ENCODE measurements around the gene IFNG.

IFNG gene

GRCh38 chr12:68163560-68164081 is 4.1 kb upstream of the IFNG start:
- DNase-seq: no peak

- no peak for DNase-seq
Observed at GRCh38 chr12:68162374-68162773, 2.8 kb upstream of the IFNG start.

- DNase-seq: no peak
Observed at GRCh38 chr12:68158432-68158831, 1.1 kb downstream of the IFNG start.

DNA sequence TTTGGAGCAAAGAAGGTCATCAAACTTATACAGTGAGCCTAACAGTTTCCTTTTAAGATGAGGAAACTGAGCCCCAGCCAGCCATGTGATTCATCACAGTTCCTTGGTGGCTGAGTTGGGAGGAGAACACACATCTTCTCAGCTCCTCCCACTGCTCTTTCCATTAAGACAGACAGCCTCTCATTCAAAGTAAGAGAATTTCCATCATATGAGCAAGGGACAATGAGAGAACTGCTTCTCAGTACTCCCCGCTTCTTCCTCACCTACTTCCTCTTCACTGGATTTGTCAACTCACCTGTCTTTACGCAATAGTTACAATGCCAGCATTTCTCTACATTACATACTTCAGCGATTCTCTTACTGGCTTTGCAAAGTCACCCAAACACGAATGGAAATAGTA is 2.2 kb downstream of the IFNG start:
- DNase-seq: no peak

- DNase-seq: no peak
Observed at GRCh38 chr12:68156636-68157035, 2.9 kb downstream of the IFNG start.

DNA sequence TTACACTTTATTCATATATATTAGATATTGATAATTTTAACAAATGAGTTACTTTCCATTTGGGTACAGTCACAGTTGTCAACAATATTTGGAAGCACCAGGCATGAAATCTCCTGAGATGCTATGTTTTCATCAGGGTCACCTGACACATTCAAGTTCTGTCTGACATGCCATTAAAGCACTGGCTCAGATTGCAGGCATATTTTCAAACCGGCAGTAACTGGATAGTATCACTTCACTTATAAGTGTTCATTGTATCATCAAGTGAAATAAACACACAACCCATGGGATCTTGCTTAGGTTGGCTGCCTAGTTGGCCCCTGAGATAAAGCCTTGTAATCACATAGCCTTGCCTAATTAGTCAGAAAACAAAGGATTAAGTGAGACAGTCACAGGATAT is 4.8 kb downstream of the IFNG start:
- no peak for DNase-seq

GRCh38 chr12:68148261-68148951 is 11.1 kb downstream of the IFNG start:
- DNase-seq: no peak

DNA sequence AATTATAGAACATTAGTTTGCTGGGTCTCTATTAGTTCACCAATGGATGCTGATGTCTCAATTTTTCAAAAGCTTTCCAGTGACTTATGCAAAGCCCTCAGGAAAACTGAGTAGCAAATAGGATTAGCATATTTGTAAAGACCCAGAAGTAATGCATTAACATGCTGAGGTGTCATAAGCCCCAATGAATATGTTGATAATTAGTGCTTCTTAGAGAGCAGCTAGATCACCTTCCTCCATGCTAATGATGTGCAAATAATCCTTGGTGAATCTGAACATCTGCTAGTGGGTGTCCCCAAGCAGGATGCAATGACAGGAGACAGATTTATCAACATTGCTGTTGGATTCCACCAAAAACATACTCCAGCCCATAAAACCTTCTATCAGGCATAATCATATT is 19.0 kb downstream of the IFNG start:
- DNase-seq: no peak

- DNase-seq: no peak
Observed at GRCh38 chr12:68139941-68140340, 19.6 kb downstream of the IFNG start.

DNA sequence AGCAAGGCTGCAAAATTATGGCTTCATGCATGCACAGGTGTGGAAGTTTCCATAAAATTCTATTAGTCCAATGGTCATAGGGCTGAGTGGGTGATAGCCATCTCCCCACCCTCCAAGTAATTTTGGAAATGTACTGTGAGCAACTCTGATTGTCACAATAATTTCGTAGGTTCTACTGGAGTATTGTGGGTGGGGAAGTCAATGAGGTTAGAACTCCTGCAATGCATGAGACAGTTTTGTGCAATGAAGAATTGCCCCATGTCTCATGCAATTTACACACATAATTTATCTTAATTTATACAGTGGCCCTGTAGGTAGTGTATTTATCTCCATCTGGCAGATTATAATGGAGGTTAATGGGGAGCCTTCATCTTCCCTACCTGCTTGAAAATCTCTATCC is 20.5 kb downstream of the IFNG start:
- DNase-seq: no peak

- no peak for DNase-seq
Observed at GRCh38 chr12:68138480-68138879, 21.1 kb downstream of the IFNG start.

DNA sequence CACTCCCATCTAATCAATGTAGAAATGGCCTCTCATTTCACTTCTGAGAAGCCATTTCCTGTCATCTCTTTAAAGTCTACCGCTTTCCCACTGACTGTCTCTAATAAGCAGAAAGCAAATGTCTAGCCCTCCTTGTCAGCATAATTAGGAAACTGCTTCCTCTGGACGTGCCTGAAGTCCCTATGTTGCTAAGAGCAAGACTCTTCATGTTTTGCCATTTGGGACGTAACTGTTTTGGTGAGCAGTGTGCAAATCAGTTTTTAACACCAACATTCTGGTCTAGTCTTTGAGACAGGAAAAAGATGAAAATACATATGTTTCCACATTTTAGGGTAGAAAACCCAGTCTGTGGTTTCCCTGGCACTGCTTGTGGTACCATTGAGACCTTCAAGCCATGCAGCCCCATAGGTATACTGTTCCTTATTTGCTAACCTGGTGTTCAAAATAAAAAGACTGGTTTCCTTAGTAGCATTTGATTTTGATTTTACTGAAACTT is 22.2 kb downstream of the IFNG start:
- no peak for DNase-seq

- DNase-seq: no peak
Observed at GRCh38 chr12:68135520-68135919, 24.0 kb downstream of the IFNG start.

DNA sequence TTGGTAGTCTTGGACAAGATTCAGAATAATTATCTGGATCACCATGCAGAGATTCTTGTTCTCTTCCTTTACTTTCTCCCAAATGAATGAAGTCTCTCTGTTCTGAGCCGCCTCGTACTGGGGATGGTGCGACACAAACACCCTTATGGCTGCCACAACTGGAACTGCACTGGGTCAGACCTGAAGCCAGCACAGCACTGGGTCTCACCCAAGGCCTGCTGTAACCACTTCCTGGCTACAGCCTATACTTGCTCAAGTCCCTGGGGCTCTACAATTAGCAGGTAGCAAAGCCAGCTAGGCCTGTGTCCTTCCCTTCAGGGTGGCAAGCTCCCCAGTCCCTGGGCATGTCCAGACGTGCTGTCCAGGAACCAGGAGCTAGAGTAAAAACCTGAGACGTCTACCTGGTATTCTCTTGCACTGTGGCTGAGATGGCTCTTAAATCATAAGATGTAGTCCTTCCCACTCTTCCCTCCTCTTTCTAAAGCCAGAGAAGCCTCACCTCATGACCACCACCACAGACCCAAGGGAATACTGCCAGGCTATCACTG is 27.6 kb downstream of the IFNG start:
- DNase-seq: no peak

- no peak for DNase-seq
Observed at GRCh38 chr12:68129979-68130378, 29.6 kb downstream of the IFNG start.

GRCh38 chr12:68122236-68122920 is 37.2 kb downstream of the IFNG start:
- no peak for DNase-seq

DNA sequence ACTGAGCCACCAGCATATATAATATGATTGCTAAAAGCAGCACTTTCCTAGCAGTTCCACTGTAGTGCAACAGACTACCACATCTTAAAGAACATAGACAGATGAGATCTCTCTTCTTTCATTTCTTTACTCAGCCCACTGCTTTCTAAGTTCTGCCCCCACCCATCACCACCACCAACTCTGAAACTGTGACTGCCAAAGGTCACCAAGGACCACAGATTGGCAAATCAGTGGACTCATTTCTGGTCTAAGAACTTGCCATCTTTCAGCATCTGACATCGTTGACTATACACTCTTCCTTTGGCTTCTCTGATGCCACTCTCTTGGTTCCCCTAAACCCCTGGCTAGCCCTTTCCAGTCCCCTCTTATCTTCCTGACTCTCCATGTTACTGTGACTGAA is 38.4 kb downstream of the IFNG start:
- DNase-seq: no peak

- DNase-seq: peak; percentile 63
Observed at GRCh38 chr12:68119724-68120211, 39.8 kb downstream of the IFNG start.

GRCh38 chr12:68119250-68119649 is 40.3 kb downstream of the IFNG start:
- DNase-seq: peak; percentile 13

DNA sequence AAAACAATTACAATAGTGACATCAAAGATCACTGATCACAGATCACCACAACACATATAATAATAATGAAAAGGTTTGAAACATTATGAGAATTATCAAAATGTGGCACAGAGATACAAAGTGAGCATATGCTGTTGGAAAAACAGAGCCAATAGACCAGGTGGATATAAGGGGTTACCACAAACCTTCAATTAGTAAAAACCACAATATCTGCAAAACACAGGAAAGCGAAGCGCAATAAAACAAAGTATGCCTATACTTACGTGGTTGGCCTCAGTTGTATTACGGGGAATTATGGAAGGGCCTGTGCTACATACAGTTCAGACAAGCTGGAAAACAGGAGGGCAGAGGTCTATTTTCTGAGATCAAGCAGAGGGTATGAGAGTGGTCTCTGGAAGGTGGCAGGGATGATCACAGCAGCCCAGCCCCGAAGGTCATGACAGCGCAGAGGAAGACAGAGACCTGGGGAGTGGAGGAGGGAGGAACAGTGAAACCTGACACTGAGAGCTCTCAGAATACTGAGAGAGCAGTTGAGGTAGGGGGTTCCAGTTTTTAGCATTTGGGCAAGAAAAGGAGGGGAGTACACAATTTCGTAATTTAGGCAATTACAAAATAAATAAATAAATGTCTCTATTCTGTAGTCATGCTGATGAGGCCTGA is 41.3 kb downstream of the IFNG start:
- DNase-seq: no peak

- no peak for DNase-seq
Observed at GRCh38 chr12:68117661-68118060, 41.9 kb downstream of the IFNG start.

GRCh38 chr12:68115281-68115680 is 44.3 kb downstream of the IFNG start:
- no peak for DNase-seq

GRCh38 chr12:68114606-68115005 is 44.9 kb downstream of the IFNG start:
- DNase-seq: no peak

Measured in SHP77 treated with DMSO at 0.1 percent for 48 hours (cell line).